ENCODE results near the gene ADGRV1.
"Not testable (repeated sequence)": the region's sequence is repeated elsewhere in the genome, so short reads cannot be mapped to it uniquely, and the experiment has no call there.

Gene ADGRV1

GRCh38 chr5:90650767-90651166 is 92.2 kb downstream of the ADGRV1 start:
- in situ Hi-C loops (cut with HindIII; ENCODE audit: low sequenced_read_pairs), result no loop called here

GRCh38 chr5:90654215-90654614 is 95.6 kb downstream of the ADGRV1 start:
- in situ Hi-C loops (cut with HindIII; ENCODE audit: low sequenced_read_pairs), result no loop called here

GRCh38 chr5:90655423-90655822 is 96.8 kb downstream of the ADGRV1 start:
- in situ Hi-C loops (cut with HindIII; ENCODE audit: low sequenced_read_pairs), result no loop called here

GRCh38 chr5:90657030-90657429 is 98.4 kb downstream of the ADGRV1 start:
- in situ Hi-C loops (cut with HindIII; ENCODE audit: low sequenced_read_pairs), result no loop called here

GRCh38 chr5:90657788-90658187 is 99.2 kb downstream of the ADGRV1 start:
- in situ Hi-C loops (cut with HindIII; ENCODE audit: low sequenced_read_pairs), result no loop called here

- in situ Hi-C loops (cut with HindIII; ENCODE audit: low sequenced_read_pairs), result no loop called here
Measured at GRCh38 chr5:90658620-90659019, 100.0 kb downstream of the ADGRV1 start.

- in situ Hi-C loops (cut with HindIII; ENCODE audit: low sequenced_read_pairs), result not testable (repeated sequence)
Measured at GRCh38 chr5:90668079-90668565, 109.5 kb downstream of the ADGRV1 start.

- in situ Hi-C loops (cut with HindIII; ENCODE audit: low sequenced_read_pairs), result no loop called here
Measured at GRCh38 chr5:90675222-90675621, 116.6 kb downstream of the ADGRV1 start.

GRCh38 chr5:90680921-90681563 is 122.4 kb downstream of the ADGRV1 start:
- in situ Hi-C loops (cut with HindIII; ENCODE audit: low sequenced_read_pairs), result no loop called here

GRCh38 chr5:90682278-90682677 is 123.7 kb downstream of the ADGRV1 start:
- in situ Hi-C loops (cut with HindIII; ENCODE audit: low sequenced_read_pairs), result no loop called here

- in situ Hi-C loops (cut with HindIII; ENCODE audit: low sequenced_read_pairs), result no loop called here
Measured at GRCh38 chr5:90685425-90686022, 126.9 kb downstream of the ADGRV1 start.

- in situ Hi-C loops (cut with HindIII; ENCODE audit: low sequenced_read_pairs), result not testable (repeated sequence)
Measured at GRCh38 chr5:90686363-90686762, 127.8 kb downstream of the ADGRV1 start.

GRCh38 chr5:90687458-90687857 is 128.9 kb downstream of the ADGRV1 start:
- in situ Hi-C loops (cut with HindIII; ENCODE audit: low sequenced_read_pairs), result not testable (repeated sequence)

GRCh38 chr5:90689064-90689463 is 130.5 kb downstream of the ADGRV1 start:
- in situ Hi-C loops (cut with HindIII; ENCODE audit: low sequenced_read_pairs), result no loop called here

GRCh38 chr5:90690307-90690706 is 131.7 kb downstream of the ADGRV1 start:
- in situ Hi-C loops (cut with HindIII; ENCODE audit: low sequenced_read_pairs), result no loop called here

- in situ Hi-C loops (cut with HindIII; ENCODE audit: low sequenced_read_pairs), result no loop called here
Measured at GRCh38 chr5:90691533-90691932, 132.9 kb downstream of the ADGRV1 start.

GRCh38 chr5:90696153-90696552 is 137.6 kb downstream of the ADGRV1 start:
- in situ Hi-C loops (cut with HindIII; ENCODE audit: low sequenced_read_pairs), result no loop called here

GRCh38 chr5:90700299-90700698 is 141.7 kb downstream of the ADGRV1 start:
- in situ Hi-C loops (cut with HindIII; ENCODE audit: low sequenced_read_pairs), result no loop called here

GRCh38 chr5:90703932-90704331 is 145.3 kb downstream of the ADGRV1 start:
- in situ Hi-C loops (cut with HindIII; ENCODE audit: low sequenced_read_pairs), result no loop called here

- in situ Hi-C loops (cut with HindIII; ENCODE audit: low sequenced_read_pairs), result no loop called here
Measured at GRCh38 chr5:90707698-90708097, 149.1 kb downstream of the ADGRV1 start.

GRCh38 chr5:90709323-90710155 is 150.9 kb downstream of the ADGRV1 start:
- in situ Hi-C loops (cut with HindIII; ENCODE audit: low sequenced_read_pairs), result no loop called here

GRCh38 chr5:90718387-90718786 is 159.8 kb downstream of the ADGRV1 start:
- in situ Hi-C loops (cut with HindIII; ENCODE audit: low sequenced_read_pairs), result no loop called here
